HUDEP-2 (cell line): ENCODE data around the gene SLC8A1.

Experiments
- DNase-seq, 76 experiments: peaks; one replicate each; lab custom pipeline; 2025; ENCODE audit not compliant: unreplicated experiment in 76 of 76; lab: John Stamatoyannopoulos, UW

SLC8A1 gene

DNA sequence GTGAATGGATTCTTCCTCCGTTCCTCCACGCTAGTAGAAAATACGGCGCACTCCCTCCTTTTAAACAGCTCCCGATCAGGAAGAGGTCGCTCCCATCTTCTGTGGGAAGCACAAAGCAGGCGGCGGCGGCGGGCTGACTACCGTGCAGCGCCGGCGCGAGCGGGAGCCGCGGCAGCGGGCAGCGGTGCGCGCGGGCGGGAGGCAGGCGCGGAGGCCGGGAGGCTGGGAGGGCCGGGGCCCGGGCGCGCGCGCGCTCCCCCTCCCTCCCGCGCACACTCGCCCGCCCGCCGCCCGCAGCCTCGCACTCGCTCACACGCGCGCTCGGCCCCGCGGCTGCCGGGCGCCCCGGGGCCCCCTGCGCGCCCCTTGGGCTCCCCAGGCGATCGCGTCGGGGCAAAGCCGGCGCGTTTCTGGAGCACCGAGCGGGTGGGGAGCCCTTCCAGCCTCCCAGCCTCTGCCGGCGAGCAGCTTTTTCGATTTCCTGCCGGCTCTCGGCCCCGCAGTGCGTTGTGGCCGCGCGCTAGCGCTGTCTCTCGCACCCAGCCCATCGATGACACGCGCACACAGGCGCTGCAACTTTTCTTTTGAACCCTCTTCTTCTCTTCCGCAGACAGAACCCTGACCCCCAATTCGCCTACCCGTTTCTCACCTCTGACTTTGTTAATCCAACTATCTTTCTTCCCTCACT is at the start of gene SLC8A1:
Gene SLC8A1 (minus strand): TSS at position 173 of the 688 bp plus-strand sequence.
- no peak for DNase-seq

DNA sequence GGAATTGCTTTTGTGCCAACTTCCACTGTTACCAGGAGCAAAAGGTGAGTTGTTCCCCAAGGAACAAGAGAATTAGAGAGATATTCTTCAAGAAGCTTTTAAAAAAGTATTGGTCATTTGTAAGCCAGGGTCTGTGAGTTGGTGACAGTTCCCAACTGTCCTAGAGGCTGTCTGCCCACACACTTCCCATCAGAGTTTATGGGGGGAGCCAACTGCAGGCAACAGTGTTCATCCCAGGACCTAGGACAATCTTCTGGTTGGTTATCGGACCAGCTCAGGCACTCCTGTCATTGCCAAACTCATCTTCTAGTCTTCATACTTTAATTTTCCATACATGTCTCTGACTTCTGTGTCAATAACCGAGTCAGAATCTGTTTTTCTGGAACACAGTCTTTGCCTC is 47.5 kb upstream of the SLC8A1 start:
- no peak for DNase-seq

DNA sequence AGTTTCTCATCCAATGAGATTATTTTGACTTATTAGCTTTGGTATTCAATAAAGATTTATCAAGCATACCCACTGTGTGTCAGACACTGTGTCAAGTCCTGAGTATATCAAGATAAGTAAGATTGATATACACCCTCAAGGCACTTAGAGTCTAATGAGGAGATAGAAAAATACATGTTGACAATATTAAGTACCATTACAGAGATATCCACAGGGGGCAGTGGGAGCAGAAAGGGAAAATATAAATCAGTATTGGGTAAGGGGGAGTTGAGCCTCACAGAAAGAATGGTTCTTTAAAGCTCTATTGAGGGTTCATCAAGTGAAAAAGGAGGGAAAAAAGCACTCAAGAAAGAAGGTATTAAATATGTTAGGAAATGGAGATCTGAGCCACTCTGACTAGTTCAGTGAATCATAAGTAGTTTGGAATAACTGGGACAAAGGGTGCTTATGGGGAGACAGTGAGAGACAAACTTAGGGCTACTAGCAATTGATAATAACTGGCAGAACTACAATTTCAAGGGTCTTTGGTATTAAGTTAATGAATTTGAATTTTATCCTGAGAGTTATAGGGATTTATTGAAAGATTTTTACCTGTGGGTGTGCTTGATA is 45.5 kb upstream of the SLC8A1 start:
- DNase-seq: no peak

DNA sequence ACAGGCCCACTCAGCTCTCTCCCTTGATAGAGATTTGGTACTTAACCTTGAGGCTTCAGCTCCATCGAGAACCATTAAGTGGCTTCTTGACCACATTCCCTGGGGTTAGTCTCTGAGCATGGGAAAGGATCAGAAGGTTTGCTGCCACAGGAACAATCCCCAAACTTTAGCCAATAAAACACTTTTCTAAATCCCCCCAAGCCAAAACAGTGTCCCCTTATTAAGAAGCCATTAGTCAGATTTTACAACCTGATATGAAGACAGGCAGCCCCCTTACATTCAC is 37.7 kb upstream of the SLC8A1 start:
- no peak for DNase-seq

DNA sequence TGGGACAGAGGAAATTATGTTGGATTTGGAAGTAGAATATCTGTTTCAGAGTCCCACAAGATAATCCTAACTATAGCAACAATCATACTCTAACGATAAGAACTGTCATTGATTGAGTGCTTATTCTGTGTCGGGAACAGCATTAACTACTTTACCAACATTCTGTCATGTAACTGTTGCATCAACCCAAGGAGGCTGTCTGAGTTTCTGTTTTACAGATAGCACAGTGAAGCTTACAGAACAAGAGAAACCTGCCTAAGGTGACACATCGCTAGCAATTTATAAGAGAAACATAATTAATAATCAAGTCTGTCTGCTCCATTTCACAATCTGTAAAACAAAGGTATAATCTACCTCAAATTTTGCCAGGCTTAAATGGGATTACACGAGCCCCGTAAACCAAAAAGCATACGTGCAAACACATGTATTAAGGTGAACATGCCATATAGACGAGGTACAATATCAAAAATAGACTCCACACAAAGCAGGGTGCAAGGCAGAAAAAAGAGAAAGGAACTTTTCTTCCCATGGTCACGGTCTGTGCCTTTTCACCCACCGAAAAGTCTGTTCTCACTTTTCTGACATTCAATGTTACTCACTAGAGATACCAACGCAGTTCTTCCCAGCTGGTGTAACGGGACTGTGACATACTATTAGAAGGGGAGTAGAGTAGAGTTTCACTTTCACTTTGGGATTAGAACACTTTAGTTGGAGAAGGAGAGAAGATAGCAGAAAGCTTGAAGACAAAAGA is 37.2 kb upstream of the SLC8A1 start:
- no peak for DNase-seq

DNA sequence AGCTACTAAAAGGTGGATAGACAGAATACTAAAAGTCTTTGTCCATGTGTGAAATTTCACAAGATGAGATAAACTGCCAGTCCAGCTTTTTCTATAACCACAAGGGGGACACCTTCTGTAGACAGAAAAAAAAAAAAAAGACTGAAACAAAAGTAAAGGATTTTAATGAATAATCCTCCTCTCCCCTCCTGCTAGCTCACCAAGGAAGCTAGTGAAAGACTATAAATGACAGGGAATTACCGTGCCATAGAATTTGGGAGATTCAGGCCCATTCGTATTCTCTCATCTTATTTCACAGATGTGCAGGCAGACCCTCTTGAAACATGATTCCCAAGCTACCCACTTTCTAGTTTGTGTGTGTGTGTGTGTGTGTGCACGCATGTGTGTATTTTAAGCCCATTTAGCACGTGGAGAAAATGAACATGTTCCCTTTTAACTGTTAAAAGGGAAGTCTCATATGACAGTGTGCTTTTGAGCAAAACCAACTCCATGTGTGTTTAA is 36.3 kb upstream of the SLC8A1 start:
- DNase-seq: peak in 1 of 76 experiments; percentile 10

DNA sequence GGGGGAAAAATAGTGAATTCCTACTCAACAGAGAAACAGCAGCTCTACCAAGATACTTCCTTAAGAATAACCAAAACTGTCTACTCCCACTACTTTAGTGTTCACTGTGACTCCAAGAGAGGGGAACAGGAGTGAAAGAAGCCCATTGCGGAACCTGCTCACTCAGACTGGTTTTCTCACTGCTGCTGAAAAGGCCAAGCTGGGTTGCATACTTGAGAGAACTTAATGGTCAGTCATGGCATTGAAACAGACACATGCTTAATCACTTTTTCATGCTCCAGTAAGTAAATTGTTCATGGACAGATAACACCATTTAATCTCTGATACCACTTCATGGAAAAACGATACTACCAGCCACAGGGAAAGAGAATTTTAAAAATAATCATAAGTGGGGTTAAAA is 35.7 kb upstream of the SLC8A1 start:
- DNase-seq: no peak

DNA sequence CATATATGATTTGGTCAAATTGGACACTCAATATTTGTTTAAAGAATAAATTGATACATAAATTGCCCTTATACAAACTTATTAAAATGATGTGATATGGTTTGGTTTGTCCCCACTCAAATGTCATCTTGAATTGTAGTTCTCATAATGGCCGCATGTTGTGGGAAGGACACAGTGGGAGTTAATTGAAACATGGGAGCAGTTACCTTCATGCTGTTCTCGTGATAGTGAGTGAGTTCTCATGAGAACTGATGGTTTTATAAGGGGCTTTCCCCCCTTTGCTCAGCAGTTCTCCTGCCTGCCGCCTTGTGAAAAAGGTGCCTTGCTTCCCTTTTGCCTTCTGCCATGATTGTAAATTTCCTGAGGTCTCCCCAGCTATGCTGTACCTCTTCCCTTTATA is 34.0 kb upstream of the SLC8A1 start:
- no peak for DNase-seq

DNA sequence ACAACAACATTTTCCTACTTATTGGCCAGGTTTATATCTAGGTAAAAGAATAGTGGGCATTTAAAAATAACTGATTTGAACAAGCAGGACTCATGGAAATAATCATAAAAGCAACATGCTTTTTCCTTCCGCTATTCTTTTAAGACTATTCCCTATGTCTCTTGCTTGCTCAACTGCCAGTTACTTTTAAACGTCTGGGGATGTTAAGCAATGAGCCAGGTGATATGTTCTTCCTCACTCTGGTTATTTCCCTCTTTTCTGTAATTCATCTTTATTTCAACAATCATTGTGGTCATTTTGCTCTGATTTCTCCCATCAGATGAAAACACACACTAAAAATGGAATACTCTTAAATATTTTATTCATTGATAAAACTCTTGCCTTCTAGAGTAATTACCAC is 33.4 kb upstream of the SLC8A1 start:
- DNase-seq: no peak

DNA sequence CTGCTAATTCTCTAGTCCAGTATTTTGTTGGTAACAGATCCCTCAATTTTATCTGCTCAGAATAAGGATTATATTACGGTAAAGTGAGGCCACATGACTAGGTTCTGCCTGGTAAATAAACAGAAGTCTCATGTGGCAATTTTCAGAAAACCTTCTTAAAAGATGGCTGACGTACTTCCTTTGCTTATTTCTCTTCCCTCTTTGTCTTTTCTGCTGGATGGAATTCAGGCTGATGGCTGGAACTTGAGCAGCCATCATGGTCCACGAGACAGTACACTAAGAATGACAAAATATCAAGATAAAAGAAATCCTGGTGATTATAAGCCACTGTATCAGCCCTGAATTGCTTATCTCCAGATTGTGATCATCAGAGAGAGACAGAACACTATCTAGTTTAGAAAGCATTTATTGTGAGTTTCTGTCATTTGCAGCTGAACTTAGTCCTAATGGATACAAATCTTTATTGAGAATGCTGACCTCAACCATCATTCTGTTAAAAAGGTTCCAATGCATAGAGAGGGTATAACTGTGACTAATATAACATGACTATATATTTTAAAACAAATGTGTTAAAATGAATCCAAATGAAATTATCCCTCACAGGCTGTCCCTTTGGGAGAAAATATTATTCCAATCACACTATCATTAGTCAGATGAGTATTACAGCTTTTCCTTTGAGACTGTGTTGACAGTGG is 31.8 kb upstream of the SLC8A1 start:
- no peak for DNase-seq

DNA sequence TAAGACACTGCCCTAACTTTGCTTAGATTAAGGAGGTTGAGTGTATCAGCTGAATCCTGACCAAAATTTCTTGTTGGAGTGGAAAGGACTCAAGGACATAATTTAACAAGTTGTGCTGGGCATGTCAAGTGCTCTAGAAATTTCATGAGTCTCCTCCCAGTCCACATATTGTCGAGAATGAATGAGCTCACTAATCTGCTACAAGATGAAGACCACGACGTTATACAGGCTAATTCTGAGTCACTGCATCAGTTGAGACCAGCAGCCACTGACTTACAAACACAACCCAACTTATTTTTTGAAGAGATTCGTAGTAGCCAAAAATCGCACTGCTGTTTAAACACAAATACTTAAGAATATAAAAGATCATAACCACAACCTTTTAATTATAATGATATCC is 28.7 kb upstream of the SLC8A1 start:
- no peak for DNase-seq

DNA sequence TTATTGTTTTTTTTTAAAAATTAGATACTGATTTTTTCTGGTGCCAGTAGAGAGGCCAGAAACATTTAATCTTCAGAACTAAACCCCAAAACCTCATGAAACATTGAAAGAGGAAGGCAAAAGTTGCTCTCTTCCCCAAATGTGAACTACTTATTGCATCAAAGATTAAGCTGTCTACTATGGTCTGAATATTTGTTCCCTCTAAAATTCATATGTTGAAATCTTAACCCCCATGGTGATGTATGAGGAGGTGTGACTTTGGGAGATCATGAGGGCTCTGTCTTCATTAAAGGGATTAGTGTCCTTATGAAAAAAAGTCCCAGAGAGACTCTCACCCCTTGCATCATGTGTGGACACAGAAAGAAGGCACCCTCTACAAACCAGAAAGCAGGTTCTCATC is 28.2 kb upstream of the SLC8A1 start:
- no peak for DNase-seq

DNA sequence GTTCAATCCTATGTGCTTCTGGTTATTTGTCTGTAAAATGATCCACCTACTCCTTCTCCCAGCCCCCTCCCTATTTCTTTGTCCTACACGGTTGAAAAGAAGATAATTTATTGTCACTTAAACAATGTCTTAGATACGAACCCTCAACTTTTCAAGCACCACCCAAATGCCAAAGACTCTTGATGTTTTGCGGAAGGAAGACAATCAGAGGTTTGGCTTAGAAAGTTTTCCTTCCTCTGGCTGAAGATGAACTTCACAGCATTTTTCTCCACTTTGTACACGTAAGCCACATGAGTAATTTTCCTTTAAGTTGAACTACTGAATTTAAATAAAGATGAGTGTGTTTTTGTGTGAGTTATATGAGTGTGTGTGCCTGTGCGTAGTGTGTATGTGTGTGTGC is 25.5 kb upstream of the SLC8A1 start:
- no peak for DNase-seq

DNA sequence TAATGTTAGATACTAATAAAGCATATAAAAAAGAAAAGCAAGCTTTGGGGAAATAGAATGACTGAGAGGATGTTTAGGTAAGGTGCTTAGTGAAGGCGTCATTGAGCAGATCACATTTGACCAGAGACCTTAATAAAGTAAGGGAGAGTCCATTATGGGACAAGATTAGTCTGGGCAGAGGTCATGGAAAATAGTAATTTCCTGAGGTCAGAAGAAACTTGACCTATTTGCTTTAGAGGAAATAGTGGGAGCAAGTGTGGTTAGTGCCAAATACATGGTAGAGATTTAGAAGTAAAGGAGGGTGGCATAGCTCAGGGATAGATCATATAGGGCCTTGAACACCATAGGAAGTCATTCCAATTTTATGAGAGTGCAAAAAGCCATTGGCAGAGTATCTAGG is 24.5 kb upstream of the SLC8A1 start:
- DNase-seq: no peak

DNA sequence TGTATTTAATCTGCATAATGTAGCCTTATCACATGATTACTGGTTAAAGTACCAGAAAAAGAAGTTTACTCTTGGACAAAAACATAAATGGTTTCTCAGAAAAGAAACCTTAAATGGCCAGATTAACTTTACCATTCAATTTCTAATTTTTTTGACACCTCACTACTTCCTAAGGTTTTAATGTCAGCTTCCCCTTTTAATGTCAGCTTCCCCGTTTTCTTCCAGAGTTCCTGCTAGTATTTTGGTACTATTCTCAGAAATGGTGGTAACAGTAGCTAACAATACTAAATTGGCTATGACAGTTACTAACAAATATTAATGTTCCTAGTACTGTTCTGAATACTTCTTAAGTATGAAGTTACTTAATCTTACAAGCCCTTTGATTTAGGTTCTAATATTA is 22.4 kb upstream of the SLC8A1 start:
- no peak for DNase-seq

DNA sequence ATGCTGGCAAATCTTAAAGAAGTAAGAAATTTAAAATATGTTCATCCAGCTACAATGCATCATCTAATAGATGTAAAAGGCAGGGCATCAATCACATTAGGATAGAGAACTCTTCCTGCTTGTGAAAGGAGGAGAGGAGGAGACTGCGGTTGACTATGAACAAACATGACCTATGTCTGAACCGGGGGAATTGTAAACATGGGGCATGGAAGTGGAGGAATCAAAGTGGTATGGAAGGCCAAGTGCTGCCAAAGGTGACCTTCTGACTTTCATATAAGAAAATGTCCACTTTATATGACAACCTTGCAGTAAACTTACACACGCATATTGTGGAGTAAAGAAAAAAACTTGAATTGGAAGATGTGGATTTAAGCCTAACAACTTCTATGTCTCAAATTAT is 20.0 kb upstream of the SLC8A1 start:
- DNase-seq: no peak

DNA sequence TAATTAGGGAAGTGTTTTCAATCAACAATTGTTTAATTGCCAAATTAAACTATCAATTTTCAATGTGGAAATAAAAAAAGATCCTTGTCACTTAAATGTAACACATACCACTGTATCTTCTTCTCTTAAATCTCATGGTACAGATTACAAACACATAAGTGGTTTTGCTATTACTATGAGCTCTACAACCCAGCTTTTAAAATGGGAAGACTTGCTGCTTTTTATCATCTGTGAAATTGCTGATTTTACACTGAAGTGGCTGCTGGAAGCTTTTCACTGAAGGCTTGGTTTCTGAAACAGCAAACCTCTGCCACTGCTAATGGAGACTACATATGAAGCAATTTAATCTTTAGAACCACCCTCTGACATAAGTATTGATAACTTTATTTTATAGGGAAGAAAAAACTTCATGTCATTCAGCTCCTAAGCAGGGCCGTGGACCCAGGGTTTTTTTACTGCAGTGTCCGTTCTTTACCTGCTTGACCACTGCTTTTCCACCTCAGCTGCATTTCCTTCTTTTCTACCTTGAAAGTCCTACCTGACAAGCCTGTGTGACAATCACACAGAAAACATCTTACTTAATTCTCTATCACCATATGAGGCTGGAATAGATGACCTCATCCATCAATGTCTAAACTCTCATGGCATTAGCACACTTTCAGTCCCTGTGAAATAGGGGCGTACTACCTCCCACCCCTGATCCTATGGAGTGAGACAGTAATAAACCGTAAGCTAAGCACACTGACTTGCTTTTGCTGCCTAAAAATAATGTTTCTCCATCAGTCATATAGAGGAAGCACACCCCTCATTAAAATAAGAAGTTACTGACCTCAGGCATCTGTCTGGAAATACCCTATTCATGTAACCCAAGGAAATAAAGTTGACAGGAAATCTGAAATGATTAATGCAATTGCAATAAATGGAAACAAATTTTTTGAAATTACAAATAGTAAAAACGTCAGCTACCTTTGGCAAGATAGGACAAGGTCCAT is 19.2 kb upstream of the SLC8A1 start:
- DNase-seq: no peak

DNA sequence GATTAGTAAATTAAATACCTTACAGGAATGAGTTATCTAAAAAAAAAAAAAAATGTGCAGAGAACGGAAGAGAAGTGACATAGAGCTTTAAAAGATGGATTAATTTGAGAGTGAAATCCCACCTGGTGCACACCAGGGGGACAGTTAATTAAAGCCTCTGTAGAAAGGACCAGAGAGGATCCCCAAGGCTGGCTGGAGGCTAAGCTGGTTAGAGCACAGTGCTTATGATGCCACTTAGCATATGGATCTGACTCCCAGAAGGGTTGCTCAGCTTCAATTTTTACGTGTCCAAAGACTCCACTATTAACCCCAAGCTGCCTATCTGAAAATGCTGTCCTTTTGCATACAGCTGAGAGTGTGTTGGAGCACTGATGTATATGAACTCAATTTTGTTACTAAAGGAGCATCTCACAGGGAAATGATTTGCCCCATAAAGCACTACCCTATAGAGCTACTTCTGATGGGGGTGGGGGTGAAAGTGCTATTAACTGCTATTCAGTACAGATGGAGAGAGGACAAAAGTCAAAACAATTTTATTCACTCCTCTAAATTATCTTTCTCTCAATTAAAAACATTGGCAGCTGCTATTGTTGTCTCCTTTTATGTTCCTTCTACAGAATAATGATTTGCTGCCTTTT is 15.2 kb upstream of the SLC8A1 start:
- no peak for DNase-seq

DNA sequence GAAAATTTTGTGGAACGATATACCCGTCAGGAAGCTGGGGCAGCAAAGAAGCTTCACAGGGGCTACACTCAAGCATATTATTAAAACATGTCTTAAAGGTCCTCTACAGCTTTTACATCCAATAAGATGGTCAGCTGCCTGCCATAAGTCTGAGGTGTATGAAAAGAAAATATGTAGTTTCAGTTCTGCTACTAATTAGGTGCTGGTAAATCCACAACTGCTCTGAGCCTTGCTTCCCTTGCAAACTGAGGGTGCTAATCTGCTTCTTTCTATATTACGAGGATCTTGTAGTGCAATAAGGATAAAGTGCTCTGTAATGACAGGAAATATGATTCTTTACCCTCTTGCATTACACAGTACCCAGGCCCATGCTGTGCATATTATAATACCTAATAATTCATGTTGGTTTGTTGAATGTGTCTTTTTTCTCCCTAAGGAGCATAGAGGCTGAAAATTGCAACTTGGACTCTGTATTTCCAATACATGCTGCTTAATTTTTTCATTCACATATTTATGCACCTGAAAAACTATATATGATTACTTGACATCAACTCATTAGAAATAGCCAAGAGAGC is 14.5 kb upstream of the SLC8A1 start:
- no peak for DNase-seq

DNA sequence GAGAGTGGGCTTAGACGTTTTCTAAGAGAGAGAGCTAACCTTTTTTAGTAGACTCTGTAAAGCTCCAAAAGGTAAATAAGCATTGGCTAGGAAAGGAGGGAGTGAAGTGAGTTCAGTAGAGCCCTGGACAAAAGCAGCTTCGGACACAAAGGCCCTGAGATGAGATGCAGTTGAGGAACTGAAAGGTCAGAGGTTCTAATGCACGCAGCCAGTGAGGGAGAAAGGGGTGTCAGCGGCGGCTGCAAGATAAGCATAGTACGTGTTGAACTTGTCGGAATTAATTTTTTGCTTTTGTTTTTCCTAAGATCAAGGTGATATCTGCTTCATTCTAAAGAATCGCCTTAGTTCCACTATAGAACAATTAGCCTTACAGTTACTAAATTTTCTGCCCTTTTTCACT is 11.2 kb upstream of the SLC8A1 start:
- DNase-seq: no peak
